Ovary (tissue), 3 donors: ENCODE results near the gene SHROOM4.

Experiments
- EP300 ChIP-seq: sonication (generic); formaldehyde crosslinking; IDR thresholded peaks from one replicate; pipeline ENCODE4 v1.6.1; 2017; ENCODE audit warnings: antibody characterized with exemption
- POLR2A ChIP-seq: fragments of 450-650 bp; IDR thresholded peaks from one replicate; pipeline ENCODE4 v1.6.1; 2017; ENCODE audit warnings: antibody characterized with exemption, mild to moderate bottlenecking, moderate library complexity
- TF ChIP-seq, protein P1 (sequence below), 3 donors: fragments of 450-650 bp in 2 of 3; fragments of 200-600 bp in 1 of 3; IDR thresholded peaks; one replicate each; pipeline versions ENCODE4 v1.5.1 to v1.8.0; 2016 to 2022; ENCODE audit warnings: antibody characterized with exemption in 3 of 3, mild to moderate bottlenecking in 1 of 3
- donor health status: DM: no; HTN: no; CAD: no.

DNA sequence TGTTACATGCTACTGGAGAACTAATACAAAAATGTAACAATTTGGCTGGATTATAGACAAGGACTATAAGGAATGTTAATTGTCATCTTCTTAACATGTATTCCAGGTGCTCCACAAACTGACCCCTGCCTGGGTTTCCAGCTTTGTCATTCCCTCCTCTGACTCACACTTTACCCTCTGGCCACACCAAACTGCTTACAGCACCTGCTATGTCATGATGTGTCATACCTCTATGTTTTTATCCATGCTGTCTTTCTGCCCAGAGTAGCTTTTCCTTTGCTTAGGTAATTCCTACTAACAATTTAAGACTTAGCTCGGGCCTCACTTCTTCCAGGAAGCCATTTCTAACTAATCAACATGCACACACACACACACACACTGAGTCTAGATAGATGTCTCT lies 14.0 kb upstream of the SHROOM4 start:
- TF ChIP-seq, protein P1, sequence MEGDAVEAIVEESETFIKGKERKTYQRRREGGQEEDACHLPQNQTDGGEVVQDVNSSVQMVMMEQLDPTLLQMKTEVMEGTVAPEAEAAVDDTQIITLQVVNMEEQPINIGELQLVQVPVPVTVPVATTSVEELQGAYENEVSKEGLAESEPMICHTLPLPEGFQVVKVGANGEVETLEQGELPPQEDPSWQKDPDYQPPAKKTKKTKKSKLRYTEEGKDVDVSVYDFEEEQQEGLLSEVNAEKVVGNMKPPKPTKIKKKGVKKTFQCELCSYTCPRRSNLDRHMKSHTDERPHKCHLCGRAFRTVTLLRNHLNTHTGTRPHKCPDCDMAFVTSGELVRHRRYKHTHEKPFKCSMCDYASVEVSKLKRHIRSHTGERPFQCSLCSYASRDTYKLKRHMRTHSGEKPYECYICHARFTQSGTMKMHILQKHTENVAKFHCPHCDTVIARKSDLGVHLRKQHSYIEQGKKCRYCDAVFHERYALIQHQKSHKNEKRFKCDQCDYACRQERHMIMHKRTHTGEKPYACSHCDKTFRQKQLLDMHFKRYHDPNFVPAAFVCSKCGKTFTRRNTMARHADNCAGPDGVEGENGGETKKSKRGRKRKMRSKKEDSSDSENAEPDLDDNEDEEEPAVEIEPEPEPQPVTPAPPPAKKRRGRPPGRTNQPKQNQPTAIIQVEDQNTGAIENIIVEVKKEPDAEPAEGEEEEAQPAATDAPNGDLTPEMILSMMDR (IDR thresholded peaks at IDR 0.05): no peak
- TF ChIP-seq POLR2A: no peak
- TF ChIP-seq EP300: no peak
